Activated CD4-positive, CD25-positive, alpha-beta regulatory T cell (primary cell): Measurements from ENCODE around the gene PXDC1.

Experiments
- DNase-seq, 4 experiments: peaks; one replicate each; lab custom pipeline; 2025; lab: John Stamatoyannopoulos, UW

The PXDC1 gene

DNA sequence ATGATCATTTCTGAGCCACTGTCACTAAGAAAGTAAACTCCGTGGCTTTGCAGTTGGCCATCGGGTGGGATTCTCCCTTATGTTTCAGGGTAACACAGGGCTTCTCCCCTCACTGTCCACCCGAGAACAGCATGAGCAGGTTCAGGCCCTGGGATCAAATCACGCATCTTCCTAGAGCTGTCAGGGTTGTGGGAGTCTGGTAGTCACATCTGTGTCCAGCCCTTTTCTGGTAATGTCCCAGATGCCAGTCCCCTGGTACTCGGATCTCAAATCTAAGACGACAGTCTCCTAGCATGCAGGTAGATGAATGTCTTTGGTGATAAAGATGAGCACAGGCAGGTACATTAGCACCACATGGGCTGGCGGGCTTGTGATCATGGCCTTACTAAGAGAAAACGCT lies 4.8 kb downstream of the PXDC1 start:
- DNase-seq: no peak

DNA sequence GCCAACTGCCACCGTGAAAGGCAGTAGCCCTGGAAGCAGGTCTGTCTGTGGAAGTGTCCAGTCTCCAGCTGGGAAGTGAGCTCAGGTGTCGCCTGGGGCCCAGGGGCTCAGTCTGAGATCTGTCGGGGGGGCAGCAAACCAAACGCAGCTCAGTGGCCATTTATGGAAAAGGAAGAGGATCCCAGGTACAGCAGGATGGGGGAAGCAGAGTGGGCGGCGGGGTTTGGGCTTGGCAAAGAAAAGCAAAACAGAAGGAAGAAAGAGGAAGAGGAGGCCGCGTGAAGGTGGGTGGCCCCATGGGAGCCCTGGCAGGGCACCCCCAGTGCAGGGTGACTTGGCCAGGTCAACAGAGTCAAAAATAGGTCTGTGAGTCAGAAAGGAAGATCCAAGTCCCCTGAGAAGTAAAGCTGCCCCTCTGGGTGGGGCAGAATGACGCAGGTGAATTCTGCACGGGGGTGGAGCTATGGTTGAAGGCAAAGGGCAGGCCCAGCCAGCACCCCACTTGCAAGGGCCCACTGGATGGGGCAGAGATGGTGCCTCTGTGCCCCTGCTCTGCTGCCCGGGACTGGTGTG lies 5.3 kb downstream of the PXDC1 start:
- no peak for DNase-seq

DNA sequence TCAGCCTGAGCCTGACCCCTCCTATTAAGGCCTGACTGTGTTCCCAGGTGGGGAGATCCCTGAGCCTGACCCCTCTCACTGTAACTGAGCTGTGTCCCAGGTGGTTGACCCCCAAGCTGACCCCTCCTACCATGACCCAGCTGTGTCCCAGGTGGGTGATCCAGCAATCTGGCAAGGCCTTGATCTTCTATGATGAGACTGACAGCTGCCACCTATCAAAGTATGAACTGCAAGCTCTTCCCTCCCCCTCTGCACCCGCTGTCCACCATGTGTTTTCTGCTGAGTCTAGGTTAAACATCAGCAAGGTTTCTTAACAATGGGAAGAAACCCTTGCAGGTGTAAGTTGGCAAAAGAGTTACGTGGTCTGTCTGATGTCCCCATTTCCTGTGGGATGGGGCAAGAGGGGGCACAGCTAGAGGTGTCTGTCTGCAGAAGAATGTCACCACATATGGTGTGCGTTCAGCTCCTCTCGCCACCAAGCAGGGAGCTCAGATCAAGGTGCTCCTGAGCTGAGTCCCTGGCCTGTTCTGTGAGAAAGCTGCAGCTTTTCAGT lies 5.9 kb downstream of the PXDC1 start:
- no peak for DNase-seq

DNA sequence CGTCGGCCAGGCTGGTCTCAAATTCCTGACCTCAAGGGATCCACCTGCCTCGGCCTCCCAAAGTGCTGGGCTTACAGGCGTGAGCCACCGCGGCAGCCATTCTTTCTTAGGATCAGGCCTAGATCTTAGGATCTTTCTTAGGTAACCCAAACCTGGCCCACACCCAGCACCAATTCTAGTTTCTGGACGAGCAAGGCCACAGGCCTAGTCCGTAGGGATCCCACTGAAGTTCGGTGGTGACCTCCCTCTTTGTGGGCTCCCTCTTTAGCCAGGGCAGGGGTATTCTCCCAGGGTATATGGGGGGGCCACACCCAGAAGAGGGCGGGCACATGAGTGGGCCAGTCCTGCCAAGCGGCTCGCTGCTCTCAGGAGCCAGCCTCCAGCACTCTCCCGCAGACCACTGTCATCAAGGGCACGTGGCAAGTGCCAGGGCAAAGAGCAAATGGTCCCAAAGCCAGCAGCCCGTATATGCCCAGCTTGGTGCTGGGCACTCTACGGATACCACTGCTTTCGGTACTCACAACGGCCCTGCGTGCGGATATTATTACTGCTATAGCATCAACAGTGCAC lies 6.5 kb downstream of the PXDC1 start:
- no peak for DNase-seq

DNA sequence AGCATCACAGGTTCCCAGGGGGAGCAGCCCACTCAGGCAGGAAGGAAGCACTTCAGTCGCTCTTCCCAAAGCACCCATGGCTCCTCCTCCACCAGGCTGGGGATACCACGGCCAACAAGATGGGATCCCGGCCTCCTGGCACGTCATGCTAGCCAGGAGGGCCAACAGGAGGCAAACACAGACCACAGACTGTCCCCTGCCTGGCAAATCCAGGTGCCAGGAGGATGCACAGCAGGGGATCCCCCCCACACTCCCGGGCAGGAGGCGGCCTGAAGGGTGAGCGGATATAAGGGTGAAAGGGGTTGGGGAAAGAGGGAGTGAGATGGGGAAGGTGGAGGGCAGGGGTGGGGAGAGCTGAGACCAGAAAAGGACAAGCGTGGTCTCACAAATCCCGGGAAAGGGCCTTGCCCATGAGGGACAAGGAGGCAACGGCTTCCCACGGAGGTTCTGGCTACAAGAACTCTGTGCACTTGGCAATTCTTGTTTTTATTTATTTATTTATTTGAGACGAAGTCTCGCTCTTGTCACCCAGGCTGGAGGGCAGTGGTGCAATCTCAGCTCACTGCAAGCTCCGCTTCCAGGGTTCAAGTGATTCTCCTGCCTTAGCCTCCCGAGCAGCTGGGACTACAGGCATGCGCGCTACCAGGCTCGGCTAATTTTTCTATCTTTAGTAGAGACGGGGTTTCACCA lies 7.2 kb downstream of the PXDC1 start:
- no peak for DNase-seq

DNA sequence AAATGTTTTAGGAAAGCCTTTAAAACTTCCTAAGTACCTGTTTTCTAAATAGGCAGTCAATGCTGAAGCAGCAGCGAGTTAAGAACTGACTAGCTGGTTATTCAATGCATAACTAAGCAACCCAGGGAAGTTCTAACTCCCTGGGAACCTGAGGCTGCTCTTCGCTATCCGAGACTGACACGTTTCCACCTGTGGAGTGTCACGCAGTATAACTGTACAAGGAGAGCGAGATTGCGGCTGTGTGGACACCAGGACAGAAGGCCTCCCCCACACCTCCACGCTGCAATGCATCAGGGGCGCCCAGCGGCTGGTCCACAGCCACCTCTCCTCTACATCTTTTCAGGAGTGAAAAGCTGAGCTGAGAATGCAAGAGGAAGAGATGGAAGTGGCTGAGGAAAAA lies 8.0 kb downstream of the PXDC1 start:
- no peak for DNase-seq

DNA sequence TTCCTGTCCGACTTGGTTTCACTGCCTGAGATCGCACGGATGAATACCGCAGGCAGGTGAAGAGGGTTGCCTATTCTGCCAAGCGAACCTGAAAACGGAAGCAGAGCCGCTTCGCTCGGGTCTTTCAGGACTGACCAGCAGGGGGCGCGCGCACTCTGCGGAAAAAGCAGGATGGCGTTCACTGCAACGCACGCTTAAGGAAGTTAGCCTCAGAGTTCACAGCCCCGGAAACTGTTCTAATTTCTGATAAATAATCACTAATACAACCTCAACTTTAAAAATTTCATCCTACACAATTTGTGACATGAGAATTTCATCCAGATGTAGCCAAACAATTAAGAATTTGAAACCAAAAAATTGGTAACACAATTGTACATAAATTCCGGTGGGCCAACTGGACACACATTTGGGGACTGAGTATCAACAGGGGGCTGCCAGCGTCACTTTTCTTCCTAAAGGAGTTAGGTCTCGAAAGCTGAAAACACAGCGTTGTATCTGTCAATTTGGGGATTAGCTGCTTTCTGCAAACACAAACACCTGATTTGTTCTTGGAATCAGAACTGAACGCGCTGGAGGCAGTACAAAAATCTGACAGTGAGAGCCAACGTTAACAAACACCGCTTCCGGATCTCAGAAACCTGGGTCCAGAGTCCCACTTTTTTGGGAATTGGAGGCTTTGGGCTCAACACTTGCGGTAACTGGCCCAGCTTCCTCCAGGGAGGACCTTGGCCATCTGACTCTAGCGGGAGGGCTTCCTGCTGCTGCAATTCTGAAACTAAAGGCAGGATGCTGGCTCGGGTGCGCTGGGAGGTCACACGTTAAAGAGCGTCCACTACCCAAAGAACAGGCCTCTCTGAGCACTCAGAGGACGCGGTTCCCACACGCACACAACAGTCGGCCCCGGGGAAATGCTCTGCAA lies 8.8 kb downstream of the PXDC1 start:
- peak; percentile 79 to 95 (median 88) for DNase-seq

DNA sequence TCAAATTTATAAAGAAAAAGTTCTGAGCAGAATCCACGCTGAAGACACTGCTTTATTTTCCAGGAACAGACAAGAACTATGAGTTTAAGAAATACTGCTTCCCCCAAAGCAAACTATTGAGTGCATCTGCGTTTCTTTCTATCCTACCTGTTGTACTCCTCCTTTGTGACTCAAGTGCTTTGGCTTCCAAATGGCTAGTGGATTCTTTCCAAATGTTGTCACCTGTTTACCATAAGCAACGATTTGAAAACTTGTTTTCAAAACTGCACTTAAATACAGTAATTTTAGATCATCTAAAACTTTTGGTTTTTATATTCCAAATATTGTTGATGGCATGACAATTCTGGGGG lies 9.5 kb downstream of the PXDC1 start:
- DNase-seq: no peak

DNA sequence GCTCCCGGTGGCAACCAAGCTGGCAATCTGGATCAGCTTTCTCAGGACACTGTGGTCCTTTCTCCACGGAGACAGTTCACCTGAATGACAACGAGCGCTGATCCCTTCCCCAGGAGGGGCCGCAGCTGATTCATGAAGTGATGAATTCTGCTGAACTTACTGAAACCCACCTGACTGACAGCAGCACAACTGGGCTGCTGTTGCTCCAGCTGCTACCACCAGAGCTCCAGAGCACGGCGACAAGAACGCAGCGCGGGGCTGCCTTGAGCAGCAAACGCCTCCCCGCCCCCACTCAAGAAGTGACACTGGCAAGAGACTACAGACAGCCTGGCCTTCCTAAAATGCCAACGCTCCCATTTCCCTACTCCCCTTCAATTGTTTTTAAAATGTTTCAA lies 10.0 kb downstream of the PXDC1 start:
- no peak for DNase-seq

DNA sequence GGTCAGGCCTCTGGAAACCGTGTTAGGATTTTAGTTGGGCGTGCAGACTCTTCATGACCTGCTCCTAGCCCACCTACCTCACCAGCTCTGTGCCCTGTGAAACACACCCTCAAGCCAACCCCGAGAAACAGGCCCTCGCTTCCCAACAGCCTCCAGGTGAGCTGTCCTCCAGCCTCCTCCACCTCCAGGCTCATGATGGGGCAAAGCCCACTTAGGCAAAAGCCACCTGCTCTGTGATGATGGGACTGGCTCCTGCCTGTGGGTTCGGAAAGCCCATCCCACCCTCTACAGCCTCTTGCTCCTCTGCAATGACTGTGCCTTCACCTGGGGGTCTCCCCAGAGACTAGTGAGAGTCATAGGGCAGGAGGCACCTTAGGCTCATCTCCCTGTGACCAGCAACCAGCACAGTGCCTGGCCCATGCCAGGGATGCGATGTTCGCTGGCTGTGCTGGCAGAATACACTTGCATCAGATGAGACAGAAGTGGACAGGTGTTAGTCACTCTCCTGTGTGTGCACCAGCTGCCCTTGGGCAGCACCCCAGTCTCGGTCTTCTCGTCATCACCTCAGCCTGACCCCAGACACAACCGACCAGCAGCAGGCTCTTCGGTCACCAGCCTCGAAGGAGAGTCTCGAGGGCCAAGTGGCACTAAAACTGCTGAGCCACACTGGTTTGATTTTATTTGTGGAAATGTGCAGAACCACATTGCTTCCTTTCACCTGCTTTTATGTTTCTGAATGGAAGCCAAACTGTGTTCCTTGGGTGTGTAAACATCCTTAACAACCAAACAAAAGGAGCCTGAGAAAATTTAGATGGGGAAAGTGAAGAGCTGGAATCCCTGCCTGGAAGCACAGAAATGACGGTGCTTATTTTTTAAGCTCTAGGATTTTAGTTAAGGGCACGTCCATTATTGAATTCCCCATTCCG lies 10.7 kb downstream of the PXDC1 start:
- no peak for DNase-seq

DNA sequence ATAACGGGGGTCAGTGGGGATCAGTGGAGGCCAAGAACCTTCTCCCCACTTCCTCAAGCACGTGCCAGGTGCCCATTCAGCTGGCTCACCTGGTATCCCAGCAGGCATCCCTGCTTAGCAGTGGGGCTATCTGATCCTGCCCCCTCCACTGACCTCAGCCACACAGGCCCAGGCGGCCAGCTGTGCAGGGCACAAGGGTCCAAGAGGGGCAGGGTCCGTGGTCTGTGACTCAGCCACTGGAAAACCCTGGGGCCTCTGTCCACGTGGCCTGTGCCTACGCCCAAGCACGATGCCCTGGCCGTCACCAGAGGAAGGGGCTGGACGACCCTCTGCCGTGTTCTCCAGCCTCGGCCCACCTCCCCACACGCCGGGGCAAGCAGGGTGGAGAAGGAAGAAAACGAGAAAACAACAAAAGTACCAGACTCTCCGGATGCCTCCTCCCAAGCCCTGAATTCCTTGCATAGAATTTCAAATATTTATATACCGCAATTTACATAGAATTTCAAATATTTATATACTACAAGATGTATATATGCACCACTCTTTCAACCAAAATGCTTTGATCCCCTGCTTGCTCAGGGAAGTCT lies 12.1 kb downstream of the PXDC1 start:
- DNase-seq: no peak

DNA sequence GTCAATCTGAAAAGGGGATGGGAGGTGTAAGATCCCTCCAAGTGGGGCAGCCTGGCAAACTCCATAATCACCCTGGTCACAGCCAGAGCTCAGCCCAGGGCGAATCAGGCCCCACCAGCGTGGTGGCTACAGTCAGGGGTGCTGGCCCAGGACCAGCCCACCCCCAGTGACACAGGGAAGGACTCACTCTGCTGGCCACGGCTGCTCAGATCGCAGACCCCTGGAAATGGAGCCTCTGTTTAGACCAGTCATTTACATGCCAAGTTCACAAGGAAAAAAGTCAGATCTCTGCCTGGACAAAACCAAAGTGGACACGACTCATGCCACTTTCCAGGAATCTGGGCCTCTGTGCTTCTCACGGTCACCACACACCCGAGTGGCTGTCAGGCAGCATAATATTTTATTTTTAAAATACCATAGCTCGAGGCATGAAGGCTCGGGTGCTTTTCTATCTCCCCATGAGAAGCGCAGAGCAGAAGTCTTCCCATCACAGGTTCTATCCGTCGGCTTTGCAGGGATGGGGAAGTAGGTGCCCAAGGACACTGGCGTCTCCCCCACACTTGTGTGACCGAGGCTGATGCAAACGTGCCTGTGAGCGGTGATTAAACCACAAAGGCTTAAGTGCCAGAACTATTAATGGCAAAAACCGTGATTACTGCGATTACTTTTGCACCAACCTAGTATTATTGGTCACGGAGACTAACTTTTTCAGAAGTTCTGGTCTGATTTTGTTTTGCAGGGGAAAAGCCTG lies 13.0 kb downstream of the PXDC1 start:
- DNase-seq: no peak

DNA sequence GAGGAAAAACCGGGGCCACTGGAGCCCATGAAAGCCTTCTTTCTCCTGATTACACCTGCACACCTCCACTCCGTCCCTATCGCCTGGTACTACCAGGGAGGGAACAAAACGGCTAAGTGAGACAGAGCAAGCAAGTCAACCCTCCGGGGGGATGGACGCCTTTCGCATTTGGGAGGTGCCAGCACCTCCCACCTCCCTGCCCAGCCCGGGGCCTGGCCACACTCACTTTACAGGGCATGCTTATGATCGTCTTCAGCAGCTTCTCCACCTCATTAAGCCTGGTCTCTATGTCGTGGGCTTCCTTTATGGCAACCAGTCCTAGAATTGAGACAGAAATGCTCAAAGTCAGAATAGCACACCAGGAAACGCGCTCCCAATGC lies 13.7 kb downstream of the PXDC1 start:
- DNase-seq: no peak

DNA sequence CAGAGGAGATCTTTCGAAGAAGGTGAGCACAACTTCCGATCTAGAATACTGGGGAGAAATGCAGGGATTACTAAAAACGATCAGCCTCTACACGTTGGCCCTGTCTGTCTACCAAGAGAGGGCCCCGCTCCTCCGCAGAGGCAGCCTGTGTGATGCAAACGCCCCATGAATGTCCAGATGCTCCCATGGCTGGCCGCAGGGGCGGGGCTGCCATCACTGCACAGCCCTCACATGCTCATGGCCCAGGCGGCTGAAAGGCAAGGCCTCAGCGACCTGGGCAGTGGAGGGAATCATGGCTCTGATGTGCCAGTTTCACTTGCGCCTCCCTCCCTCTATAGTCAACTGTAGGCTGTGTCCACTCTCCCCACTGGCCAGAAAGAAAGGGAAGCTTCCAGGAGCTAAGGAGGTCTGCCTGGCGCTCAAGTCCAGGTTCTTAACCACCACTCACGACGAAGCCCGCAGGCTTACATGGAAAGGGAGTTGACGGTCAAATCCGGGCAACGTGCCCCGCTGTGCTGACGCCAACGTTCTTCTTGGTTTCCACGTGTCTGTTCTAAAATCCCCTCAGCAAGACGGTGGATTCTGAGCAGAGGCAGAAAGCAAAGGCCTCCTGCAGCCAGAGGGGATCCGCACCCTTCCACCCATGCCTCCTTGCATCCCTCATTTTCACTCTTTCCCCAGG lies 14.2 kb downstream of the PXDC1 start:
- DNase-seq: no peak

DNA sequence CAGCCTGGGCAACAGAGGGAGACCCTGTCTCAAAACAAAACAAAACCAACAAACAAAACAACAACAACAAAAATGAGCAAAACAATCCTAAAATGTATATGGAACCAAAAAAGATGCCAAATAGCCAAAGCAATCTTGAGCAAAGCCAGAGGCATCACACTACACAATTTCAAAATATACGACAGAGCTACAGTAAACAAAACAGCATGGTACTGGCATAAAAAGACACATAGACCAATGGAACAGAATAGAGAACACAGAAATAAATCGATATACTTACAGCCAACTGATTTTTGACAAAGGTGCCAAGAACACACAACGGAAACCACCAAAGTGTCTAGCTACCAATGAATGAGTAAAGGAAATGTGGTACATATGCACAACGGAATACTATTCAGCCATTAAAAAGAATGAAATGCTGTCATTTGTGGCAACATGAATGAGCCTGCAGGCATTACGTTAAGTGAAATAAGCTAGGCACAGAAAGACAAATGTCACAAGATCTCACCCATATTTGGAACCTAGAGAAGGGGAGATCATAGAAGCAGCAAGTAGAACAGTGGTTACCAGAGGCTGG lies 16.4 kb downstream of the PXDC1 start:
- DNase-seq: no peak

DNA sequence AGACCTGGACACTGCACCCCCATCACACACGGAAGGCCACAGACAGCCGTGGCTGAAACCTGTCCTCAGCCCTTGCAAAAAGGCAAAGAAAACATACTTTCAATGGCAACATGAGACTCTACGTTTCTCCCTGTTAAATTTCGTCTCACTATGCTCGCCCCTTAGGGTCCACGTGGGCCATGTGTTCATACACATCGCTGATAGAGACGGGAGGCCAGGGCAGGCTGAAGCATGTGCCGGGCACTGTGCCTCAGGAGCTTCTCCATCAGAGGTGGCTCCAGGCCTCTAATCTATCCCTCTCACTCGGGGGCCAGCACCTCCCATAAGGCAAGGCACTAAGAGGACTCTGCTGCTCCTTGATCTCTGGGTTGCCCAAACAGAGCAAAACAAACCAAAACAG lies 17.5 kb downstream of the PXDC1 start:
- no peak for DNase-seq

DNA sequence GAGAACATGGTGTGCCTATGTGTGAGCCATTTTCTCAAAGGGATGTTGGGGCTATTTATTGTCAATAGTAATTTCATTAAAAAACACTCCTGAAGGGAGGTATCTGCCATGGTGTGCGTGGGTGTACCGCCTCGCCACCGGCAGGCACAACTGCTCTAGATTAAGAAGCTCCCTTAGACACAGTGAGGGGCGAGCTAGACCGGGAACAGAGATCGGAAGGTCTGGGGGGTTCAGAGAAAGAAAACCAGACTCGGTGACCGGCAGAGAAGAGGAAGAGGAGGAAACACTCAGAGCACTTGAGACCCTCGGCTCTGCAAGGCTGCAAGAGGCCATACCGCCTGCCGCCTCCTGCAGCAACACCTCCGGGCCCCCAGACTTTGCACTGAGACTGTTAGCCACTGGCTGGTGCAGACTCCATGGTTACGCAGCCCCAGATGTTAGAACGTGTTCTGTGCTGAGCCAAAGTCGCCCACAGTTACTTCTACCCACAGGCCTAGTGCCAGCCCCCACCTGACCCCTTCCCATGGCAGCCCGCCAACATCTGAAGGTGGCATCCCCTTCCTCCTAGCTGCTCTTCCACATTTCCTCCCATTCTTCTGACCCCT lies 18.1 kb downstream of the PXDC1 start:
- no peak for DNase-seq

DNA sequence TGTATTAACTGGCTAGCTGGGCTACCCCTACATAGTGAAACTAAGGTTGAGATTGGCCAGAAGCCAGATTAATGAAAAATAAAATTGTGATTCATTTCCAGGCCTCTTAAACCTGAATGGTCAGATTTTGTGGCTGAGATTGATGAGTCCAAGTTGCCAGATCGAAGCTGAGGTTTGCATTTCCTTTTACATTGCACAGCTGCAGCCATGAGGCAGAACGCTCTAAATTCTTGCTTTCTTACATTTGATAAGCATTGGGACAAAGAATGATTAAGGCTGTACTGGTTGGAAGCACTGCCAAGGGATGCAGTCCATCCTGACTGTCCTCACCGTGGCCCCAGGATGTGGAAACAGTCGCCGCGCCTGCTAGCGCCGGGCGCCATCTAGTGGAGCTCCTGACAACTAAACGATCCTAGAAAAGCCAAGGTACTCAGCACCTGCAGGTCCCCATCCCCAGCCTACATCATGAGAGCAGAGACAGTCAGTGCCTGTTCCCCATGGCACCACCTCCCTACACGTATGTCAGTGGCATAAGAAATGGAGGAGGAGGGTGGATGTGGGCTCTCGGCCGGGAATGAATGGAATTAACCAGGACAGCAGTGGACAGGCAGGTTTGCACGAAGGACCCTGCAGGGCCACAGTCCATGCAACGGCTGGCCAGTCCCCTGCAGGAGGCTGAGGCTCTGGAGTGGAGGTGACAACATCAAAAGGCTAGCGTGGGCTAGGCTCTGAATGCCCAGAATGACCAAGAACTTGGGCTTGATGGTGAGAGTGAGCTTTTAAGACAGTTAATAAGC lies 19.0 kb downstream of the PXDC1 start:
- DNase-seq: peak; percentile 23 to 34 (median 28)
